Calu3 (cell line): Measurements from ENCODE around the gene GALNT8. TPM values are rescaled to one million over a fixed set of nuclear protein-coding genes. Genes with fewer than 3 reads are reported as not detected.

ENCODE experiments used
- BruUV-seq: library from RNA; stranded (reverse); fragments of 400-500 nt; replicated peaks from 2 replicates; lab custom pipeline; 2021; lab: Mats Ljungman, UMichigan
- CTCF ChIA-PET: fragments of 300-600 bp; sonication (Branson Sonifier 250); formaldehyde crosslinking; loops from one replicate; lab custom pipeline; 2022; ENCODE audit warnings: antibody characterized with exemption; lab: Charles Lee
- DNase-seq: peaks from one replicate; pipeline ENCODE4 v3.0.0; 2022
- H3K27ac Mint-ChIP-seq: one replicate; pipeline ENCODE4 v1.8.0; 2022; ENCODE audit warnings: mixed read lengths; ENCODE audit not compliant: unreplicated experiment
- H3K27me3 Mint-ChIP-seq: one replicate; pipeline ENCODE4 v1.8.0; 2022; ENCODE audit warnings: mixed read lengths; ENCODE audit not compliant: unreplicated experiment
- H3K36me3 Mint-ChIP-seq: one replicate; pipeline ENCODE4 v1.8.0; 2022; ENCODE audit warnings: mild to moderate bottlenecking, moderate library complexity, mixed read lengths; ENCODE audit not compliant: insufficient read depth, unreplicated experiment
- H3K4me1 Mint-ChIP-seq: one replicate; pipeline ENCODE4 v1.8.0; 2022; ENCODE audit warnings: mild to moderate bottlenecking, low read depth, mixed read lengths; ENCODE audit not compliant: unreplicated experiment
- H3K4me3 Mint-ChIP-seq: one replicate; pipeline ENCODE4 v1.8.0; 2022; ENCODE audit warnings: mild to moderate bottlenecking, low read depth, moderate library complexity, mixed read lengths; ENCODE audit not compliant: unreplicated experiment
- H3K9me3 Mint-ChIP-seq: one replicate; pipeline ENCODE4 v1.8.0; 2022; ENCODE audit warnings: low read depth, mixed read lengths; ENCODE audit not compliant: unreplicated experiment
- intact Hi-C: fragments of 100-400 bp; cut with micrococcal nuclease; formaldehyde crosslinking; loops from one replicate; pipeline ENCODE4 v1.10.0; 2022; ENCODE audit not compliant: unreplicated experiment
- total RNA-seq: library from RNA; stranded (reverse); gene quantifications from 2 replicates; pipeline ENCODE4 v1.2.3, GENCODE V29; 2022
- TF ChIP-seq, protein P1 (sequence below): fragments of 200-600 bp; IDR thresholded peaks from one replicate; pipeline ENCODE4 v1.8.0; 2022; ENCODE audit warnings: antibody characterized with exemption; ENCODE audit not compliant: unreplicated experiment

GALNT8 gene
- total RNA-seq, 1 experiment from 2014 or later = not detected

DNA sequence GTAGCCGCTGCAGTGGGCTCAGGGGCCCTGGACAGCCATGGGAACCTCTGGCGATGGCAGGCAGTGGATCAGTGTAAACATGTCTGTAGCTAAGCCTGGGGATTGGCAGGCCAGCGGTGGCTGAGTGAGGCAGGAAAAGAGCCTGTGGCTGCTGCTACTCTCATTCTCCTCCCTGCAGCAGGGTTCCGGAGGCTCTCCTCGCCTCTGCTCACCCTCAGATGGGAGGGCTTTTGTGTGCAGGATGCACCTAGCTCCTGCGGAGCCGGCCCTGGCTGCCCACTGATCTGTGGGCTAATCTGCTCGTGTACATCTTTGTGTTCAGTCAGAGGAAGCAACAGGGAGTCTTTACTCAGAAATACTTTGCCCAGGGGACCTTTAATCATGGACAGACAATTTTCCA, 59.5 kb downstream of the GALNT8 start:
- Mint-ChIP-seq H3K9me3 (no peaks in the 10 kb centered on the region), H3K27ac (no peak overlapping the region), H3K36me3 (no peaks in the 10 kb centered on the region), H3K4me1 (no peaks in the 10 kb centered on the region), H3K27me3 (peaks cover 67% of the 10 kb centered on the region), H3K4me3 (no peak overlapping the region)
- intact Hi-C loops = no loop called here
- TF ChIP-seq, protein P1, sequence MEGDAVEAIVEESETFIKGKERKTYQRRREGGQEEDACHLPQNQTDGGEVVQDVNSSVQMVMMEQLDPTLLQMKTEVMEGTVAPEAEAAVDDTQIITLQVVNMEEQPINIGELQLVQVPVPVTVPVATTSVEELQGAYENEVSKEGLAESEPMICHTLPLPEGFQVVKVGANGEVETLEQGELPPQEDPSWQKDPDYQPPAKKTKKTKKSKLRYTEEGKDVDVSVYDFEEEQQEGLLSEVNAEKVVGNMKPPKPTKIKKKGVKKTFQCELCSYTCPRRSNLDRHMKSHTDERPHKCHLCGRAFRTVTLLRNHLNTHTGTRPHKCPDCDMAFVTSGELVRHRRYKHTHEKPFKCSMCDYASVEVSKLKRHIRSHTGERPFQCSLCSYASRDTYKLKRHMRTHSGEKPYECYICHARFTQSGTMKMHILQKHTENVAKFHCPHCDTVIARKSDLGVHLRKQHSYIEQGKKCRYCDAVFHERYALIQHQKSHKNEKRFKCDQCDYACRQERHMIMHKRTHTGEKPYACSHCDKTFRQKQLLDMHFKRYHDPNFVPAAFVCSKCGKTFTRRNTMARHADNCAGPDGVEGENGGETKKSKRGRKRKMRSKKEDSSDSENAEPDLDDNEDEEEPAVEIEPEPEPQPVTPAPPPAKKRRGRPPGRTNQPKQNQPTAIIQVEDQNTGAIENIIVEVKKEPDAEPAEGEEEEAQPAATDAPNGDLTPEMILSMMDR = no peak
- DNase-seq = no peak
- no TSS peak for BruUV-seq
- CTCF ChIA-PET = no interaction called here

DNA sequence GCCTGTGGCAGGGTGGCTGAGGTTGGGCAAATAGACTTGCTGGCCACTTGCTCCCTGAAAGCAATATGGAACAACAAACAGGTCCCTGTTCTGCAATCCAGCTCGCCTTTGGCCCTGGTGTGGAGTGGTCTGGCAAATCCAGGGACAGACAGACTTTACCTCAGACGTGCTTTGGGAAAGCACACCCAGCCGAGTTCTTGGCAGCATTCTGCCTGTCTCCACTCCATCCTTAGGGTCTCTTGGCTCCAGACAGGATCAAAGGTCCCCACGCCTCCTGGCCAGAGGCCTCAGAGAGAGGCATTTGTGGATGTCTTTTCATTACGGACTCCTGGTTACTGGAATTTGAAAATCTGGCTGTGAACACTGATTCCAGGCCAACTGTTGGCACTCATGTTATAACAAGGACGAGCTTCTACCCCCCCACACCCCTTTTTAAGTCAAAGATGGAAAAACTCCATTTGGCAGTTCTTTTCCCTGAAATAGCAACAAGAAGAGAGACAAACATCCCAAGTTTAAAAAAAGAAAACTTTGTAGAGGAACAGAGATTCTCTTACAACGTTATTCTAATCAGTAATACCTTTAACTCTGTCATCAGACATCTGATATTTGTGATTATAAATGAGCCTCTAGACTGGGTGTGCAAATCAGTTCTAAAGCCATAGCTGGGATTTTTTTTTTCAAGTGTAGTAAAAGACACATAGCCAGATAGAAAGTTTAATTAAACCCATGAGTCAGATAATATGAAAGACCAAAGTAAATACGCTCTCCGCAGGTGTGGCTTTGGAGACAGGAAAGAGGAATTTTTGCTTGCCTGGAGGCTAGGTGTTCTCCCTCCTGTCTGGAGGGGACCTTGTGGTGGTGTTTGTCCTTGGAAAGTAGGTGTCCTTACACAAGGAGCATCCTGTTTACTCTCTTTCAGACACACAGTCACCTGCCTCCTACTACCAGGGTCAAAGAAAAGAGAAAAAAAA, 60.7 kb downstream of the GALNT8 start:
- no peaks in the 10 kb centered on the region for H3K4me1 Mint-ChIP-seq
- H3K4me3 Mint-ChIP-seq = no peak overlapping the region
- BruUV-seq = no TSS peak
- intact Hi-C loops = no loop called here
- H3K36me3 Mint-ChIP-seq = no peaks in the 10 kb centered on the region
- CTCF ChIA-PET = interaction anchor here (1.0 kb wide), 1 partner anchor 14 kb away, joined by 3 read pairs; no protein-coding TSS in a partner anchor
- no peak for DNase-seq
- H3K27me3 Mint-ChIP-seq = peaks cover 67% of the 10 kb centered on the region
- no peaks in the 10 kb centered on the region for H3K9me3 Mint-ChIP-seq
- TF ChIP-seq, protein P1 = no peak
- H3K27ac Mint-ChIP-seq = no peak overlapping the region

DNA sequence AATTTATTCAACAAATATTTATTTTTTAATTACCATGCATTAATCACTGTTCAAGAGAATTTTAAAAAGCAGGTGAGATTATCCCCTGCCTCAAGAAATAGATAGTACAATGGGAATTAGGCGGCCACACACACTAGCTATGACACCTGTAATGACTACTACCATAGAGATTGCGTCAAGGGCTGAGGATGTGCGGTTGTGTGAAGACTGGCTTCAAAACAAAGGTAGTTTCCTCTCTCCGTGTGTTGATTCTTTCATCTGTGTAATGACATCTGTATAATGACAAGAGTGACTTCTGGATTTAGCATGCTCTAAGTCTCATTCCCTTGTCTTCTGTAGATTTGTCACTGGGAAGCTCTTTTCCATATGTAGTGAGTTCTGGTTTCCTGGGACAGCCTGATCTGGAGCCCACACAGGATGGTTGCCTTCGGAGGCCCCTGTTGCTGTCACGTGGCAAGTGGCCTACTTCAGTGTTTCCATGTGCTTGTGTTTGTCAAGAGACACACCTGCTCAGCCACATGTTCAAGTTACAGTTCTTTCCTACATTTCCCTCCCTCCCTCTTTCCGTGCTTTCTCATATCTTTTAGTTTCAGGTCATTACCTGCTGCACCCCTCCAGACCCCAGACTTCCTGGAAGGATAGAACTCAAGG, 64.3 kb downstream of the GALNT8 start:
- TF ChIP-seq, protein P1 = no peak
- Mint-ChIP-seq H3K27ac (no peak overlapping the region), H3K36me3 (no peaks in the 10 kb centered on the region), H3K4me3 (no peak overlapping the region), H3K4me1 (no peaks in the 10 kb centered on the region), H3K27me3 (peaks cover 61% of the 10 kb centered on the region), H3K9me3 (peaks cover 2% of the 10 kb centered on the region)
- intact Hi-C loops = no loop called here
- BruUV-seq = no TSS peak
- CTCF ChIA-PET = no interaction called here
- no peak for DNase-seq

DNA sequence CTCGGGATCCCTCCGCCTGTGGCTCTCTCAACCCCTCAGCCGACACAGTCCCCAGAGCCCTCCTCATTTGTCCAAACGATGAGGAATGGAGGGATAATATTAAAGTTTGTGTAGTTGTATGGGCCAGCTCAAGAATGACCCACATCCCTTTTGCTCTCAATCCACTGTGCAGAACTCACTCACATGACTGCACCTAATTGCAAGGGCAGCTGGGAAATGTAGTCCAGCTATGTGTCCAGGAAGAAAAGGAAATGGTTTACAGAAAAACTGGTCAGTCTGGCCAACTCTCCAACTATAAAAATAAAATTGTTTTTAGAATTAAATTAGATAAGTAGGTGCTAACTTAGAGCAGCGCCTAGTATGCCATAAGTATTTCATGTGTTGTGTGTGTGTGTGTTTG, 66.6 kb downstream of the GALNT8 start:
- Mint-ChIP-seq H3K9me3 (peaks cover 5% of the 10 kb centered on the region), H3K27me3 (peaks cover 46% of the 10 kb centered on the region), H3K4me3 (no peak overlapping the region), H3K27ac (no peak overlapping the region), H3K4me1 (no peaks in the 10 kb centered on the region), H3K36me3 (no peaks in the 10 kb centered on the region)
- intact Hi-C loops = no loop called here
- DNase-seq = no peak
- CTCF ChIA-PET = no interaction called here
- no TSS peak for BruUV-seq
- TF ChIP-seq, protein P1 = no peak
